GM23248 (cell line): ENCODE measurements around the gene CSTPP1.

Experiments used
- EZH2 ChIP-seq: fragments of 200-600 bp; sonication (generic); IDR thresholded peaks from 2 replicates; pipeline ENCODE4 v1.6.1; 2018; ENCODE audit warnings: antibody characterized with exemption, mild to moderate bottlenecking; ENCODE audit not compliant: insufficient read depth, poor library complexity, severe bottlenecking
- EZH2phosphoT487 ChIP-seq: fragments of 200-600 bp; sonication (generic); IDR thresholded peaks from 2 replicates; pipeline ENCODE4 v1.6.1; 2018; ENCODE audit warnings: antibody characterized with exemption, moderate library complexity, mild to moderate bottlenecking, low read depth; ENCODE audit not compliant: insufficient read depth

- no peak for TF ChIP-seq EZH2phosphoT487
- no peak for TF ChIP-seq EZH2
Measured at GRCh38 chr11:46984987-46985386, 48.4 kb downstream of the CSTPP1 start.
